ENCODE data around the gene TMX2.

- no peak for TF ChIP-seq POLR2AphosphoS5 (IDR thresholded peaks at IDR 0.05; ENCODE audit: low read depth, low read length)
- TF ChIP-seq POLR2A (IDR thresholded peaks at IDR 0.05; ENCODE audit: low read depth, low read length) = no peak
Observed at GRCh38 chr11:57773026-57773598, 60.7 kb downstream of the TMX2 start.

Data from GM12892 (cell line).